HPDE6-E6E7 (cell line): ENCODE measurements around the gene TULP4.
"Not testable (repeated sequence)": the region's sequence is repeated elsewhere in the genome, so short reads cannot be mapped to it uniquely, and the experiment has no call there.

Experiments
- DNase-seq: peaks from one replicate; pipeline ENCODE4 v3.0.0; 2011; ENCODE audit warnings: missing footprints; ENCODE audit errors: extremely low spot score

The TULP4 gene

GRCh38 chr6:158501360-158502262 lies 189.3 kb downstream of the TULP4 start:
- no peak for DNase-seq

GRCh38 chr6:158502263-158502950 lies 190.1 kb downstream of the TULP4 start:
- DNase-seq = no peak

- DNase-seq = no peak
These were observed 191.0 kb downstream of the TULP4 start for GRCh38 chr6:158503222-158503621.

GRCh38 chr6:158503846-158504245 lies 191.6 kb downstream of the TULP4 start:
- no peak for DNase-seq

- DNase-seq = no peak
These were observed 192.9 kb downstream of the TULP4 start for GRCh38 chr6:158505194-158505593.

GRCh38 chr6:158506601-158507000 lies 194.3 kb downstream of the TULP4 start:
- DNase-seq = no peak

GRCh38 chr6:158507174-158507573 lies 194.9 kb downstream of the TULP4 start:
- DNase-seq = no peak

- DNase-seq = no peak
These were observed 196.2 kb downstream of the TULP4 start for GRCh38 chr6:158508450-158508849.

GRCh38 chr6:158509465-158509864 lies 197.2 kb downstream of the TULP4 start:
- DNase-seq = no peak

GRCh38 chr6:158512809-158513208 lies 200.5 kb downstream of the TULP4 start:
- DNase-seq = no peak

- no peak for DNase-seq
These were observed 201.9 kb downstream of the TULP4 start for GRCh38 chr6:158514176-158514575.

- DNase-seq = no peak
These were observed 202.7 kb downstream of the TULP4 start for GRCh38 chr6:158514991-158515390.

- DNase-seq = no peak
These were observed 203.8 kb downstream of the TULP4 start for GRCh38 chr6:158516098-158516497.

- DNase-seq = no peak
These were observed 204.8 kb downstream of the TULP4 start for GRCh38 chr6:158517038-158517437.

GRCh38 chr6:158517581-158517980 lies 205.3 kb downstream of the TULP4 start:
- DNase-seq = no peak

GRCh38 chr6:158518191-158519127 lies 206.2 kb downstream of the TULP4 start:
- DNase-seq = peak; percentile 84

GRCh38 chr6:158519300-158519699 lies 207.0 kb downstream of the TULP4 start:
- no peak for DNase-seq

- DNase-seq = no peak
These were observed 207.5 kb downstream of the TULP4 start for GRCh38 chr6:158519761-158520160.

- DNase-seq = not testable (repeated sequence)
These were observed 208.7 kb downstream of the TULP4 start for GRCh38 chr6:158520975-158521374.

- no peak for DNase-seq
These were observed 209.5 kb downstream of the TULP4 start for GRCh38 chr6:158521759-158522158.

GRCh38 chr6:158522616-158523015 lies 210.4 kb downstream of the TULP4 start:
- DNase-seq = no peak

- no peak for DNase-seq
These were observed 212.0 kb downstream of the TULP4 start for GRCh38 chr6:158524311-158524710.
